ENCODE measurements around the gene SMURF2.

DNA sequence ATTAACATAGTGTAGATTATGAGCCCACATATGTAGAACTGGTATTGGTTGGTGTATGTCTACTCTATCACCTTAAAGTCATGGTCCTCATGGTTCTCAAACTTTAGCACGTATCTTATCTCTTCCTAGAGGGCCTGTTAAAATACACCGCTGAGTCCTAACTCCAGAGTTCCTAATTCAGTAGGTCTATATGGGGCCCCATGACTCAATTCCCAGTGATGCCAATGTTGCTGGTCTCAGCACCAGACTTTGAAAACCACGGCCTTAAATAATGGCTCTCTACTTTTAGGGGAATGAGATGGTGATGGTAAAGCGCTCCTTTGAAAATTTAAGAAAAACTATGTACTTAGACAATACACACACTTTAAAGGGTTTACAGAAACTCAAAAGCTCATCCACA lies 36.6 kb downstream of the SMURF2 start:
- TF ChIP-seq CTCF (conservative IDR thresholded peaks at IDR 0.05; ENCODE audit: low read depth, low read length) (no peak), EZH2 (IDR thresholded peaks at IDR 0.05; ENCODE audit: borderline replicate concordance, low read depth, low read length, poor library complexity, severe bottlenecking) (no peak)

All from A673 (cell line).